Fibroblast of the conjunctiva (primary cell): Measurements from ENCODE around the gene MT1A.
A peak's percentile ranks its signal among the peaks of the same experiment; 100 is the strongest.

Experiments used
- DNase-seq: peaks from one replicate; pipeline ENCODE4 v3.0.0-alpha.2; 2010; ENCODE audit warnings: low read depth

MT1A gene

GRCh38 chr16:56632156-56632847 lies 6.2 kb upstream of the MT1A start, which contains the start of gene MT1M:
Gene MT1M (plus strand): TSS chr16:56632659. CDS start chr16:56632732, 73 bp downstream.
- DNase-seq = no peak

GRCh38 chr16:56632848-56633365 lies 5.6 kb upstream of the MT1A start:
- no peak for DNase-seq

GRCh38 chr16:56633535-56633934 lies 4.9 kb upstream of the MT1A start:
- no peak for DNase-seq

GRCh38 chr16:56634715-56635440 lies 3.6 kb upstream of the MT1A start:
- no peak for DNase-seq

GRCh38 chr16:56635441-56635967 lies 3.0 kb upstream of the MT1A start:
- no peak for DNase-seq

- no peak for DNase-seq
These were observed 1.7 kb upstream of the MT1A start for GRCh38 chr16:56636616-56637413.

GRCh38 chr16:56639045-56639444 lies 579 bp downstream of the MT1A start:
- no peak for DNase-seq

GRCh38 chr16:56640076-56640475 lies 1.6 kb downstream of the MT1A start:
- no peak for DNase-seq

- no peak for DNase-seq
These were observed 2.7 kb downstream of the MT1A start for GRCh38 chr16:56641166-56641565.

- peak; percentile 10 for DNase-seq
These were observed 4.8 kb downstream of the MT1A start for GRCh38 chr16:56643080-56643778.

- DNase-seq = no peak
These were observed 5.4 kb downstream of the MT1A start for GRCh38 chr16:56643833-56644232.

- DNase-seq = no peak
These were observed 6.8 kb downstream of the MT1A start for GRCh38 chr16:56645311-56645710.

- no peak for DNase-seq
These were observed 7.4 kb downstream of the MT1A start for GRCh38 chr16:56645838-56646237.

- no peak for DNase-seq
These were observed 9.4 kb downstream of the MT1A start for GRCh38 chr16:56647641-56648431.

- no peak for DNase-seq
These were observed 10.8 kb downstream of the MT1A start for GRCh38 chr16:56649271-56649670.

- DNase-seq = no peak
These were observed 11.4 kb downstream of the MT1A start for GRCh38 chr16:56649820-56650219.

GRCh38 chr16:56651586-56651985 lies 13.1 kb downstream of the MT1A start, which contains the start of gene MT1B:
Gene MT1B (plus strand): TSS chr16:56651886. CDS start chr16:56651954, 68 bp downstream.
- DNase-seq = no peak

GRCh38 chr16:56652600-56652999 lies 14.1 kb downstream of the MT1A start:
- no peak for DNase-seq

- DNase-seq = no peak
These were observed 14.8 kb downstream of the MT1A start for GRCh38 chr16:56653218-56653617.

GRCh38 chr16:56657555-56658326 lies 19.3 kb downstream of the MT1A start, which contains the start of gene MT1F:
Gene MT1F (plus strand): TSS chr16:56657959. CDS start chr16:56658059, 100 bp downstream.
- DNase-seq = no peak
